Posterior cingulate gyrus (tissue), 11 donors: ENCODE measurements around the gene BARX2.
"Not testable (repeated sequence)": the region's sequence is repeated elsewhere in the genome, so short reads cannot be mapped to it uniquely, and the experiment has no call there.

ENCODE experiments used
- DNase-seq, 10 donors: peaks; one replicate each; pipeline versions ENCODE4 v3.0.0 to v3.0.0-alpha.2; 2020 to 2021; ENCODE audit warnings: mixed read lengths in 3 of 10
- intact Hi-C: fragments of 100-400 bp; cut with DNase I; formaldehyde crosslinking; loops from one replicate; pipeline ENCODE4 v1.15.1; 2023

Gene BARX2, protein sequence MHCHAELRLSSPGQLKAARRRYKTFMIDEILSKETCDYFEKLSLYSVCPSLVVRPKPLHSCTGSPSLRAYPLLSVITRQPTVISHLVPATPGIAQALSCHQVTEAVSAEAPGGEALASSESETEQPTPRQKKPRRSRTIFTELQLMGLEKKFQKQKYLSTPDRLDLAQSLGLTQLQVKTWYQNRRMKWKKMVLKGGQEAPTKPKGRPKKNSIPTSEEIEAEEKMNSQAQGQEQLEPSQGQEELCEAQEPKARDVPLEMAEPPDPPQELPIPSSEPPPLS

DNA sequence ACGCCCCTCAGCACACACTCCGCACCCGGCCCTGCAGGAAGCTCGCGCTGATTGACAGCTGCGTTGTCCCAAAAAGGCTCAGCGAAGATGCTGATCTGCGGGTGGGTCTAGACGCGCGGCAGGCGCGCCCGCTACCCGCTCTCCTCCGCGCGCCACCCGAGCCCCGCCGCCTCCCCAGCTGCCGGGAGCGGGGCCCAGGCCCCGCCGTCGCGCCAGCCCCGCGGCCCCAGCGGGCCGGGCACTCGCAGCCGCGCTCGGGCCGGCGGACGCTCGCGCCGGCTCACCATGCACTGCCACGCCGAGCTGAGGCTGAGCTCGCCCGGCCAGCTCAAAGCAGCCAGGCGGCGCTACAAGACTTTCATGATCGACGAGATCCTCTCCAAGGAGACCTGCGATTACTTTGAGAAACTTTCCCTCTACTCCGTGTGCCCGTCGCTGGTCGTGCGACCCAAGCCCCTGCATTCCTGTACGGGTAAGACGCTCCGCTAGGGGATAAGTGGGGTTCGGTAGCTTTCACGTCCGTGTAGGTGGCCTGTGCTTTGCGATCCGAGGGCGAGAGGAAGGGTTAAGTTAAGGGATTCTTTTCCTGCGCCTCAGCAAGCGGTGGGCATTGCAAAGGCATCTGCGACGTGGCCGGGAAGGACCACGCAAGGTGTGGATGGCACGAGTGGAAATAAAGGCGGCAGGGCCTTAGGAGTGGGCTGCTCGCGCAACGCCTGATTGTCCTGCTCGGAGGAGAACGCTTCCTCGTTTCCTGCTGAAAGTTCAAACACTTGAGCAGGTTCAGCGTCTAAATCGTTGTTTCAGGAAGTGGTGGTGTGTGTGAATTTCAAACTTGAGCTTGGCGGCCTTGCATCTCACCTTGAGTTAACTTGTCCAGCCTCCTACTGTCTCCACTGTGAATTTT, at the start of gene BARX2:
TSS of gene BARX2 (plus strand) at position 98 of the 907 bp plus-strand sequence. CDS start at position 286, 188 bp downstream.
- intact Hi-C loops = loop anchor here (2.0 to 5.0 kb wide), 2 partner anchors 321 to 375 kb away; no protein-coding TSS in a partner anchor
- peak in 8 of 10 donors; percentile 27 to 90 (median 52) for DNase-seq

DNA sequence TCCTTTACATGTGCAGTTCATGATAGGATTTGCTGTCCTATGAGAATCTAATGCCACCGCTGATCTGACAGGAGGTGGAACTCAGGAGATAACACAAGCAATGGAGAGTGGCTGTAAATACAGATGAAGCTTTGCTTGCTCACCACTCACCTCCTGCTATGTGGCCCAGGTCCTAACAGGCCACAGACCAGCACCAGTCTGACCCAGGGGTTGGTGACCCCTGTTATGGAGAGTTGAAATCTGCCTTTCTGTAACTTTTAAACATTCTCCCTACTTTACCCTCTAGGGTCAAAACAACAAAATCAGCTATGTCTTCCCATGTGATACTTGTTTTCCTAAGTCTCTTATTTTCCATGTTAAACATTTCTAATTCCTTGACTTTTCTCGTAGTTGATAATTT, 48.7 kb upstream of the BARX2 start:
- intact Hi-C loops = no loop called here
- DNase-seq = no peak

DNA sequence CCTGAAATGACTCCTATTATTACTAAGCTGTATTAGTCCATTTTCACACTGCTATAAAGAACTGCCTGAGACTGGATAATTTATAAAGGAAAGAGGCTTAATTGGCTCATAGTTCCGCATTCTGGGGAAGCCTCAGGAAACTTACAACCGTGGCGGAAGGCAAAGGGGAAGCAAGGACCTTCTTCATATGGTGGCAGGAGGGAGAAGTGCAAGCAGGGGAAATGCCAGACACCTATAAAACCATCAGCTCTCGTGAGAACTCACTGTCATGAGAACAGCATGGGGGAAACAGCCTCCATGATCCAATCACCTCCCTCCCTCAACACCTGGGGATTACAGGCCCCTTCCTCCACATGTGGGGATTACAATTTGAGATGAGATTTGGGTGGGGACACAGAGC, 47.9 kb upstream of the BARX2 start:
- DNase-seq, intact Hi-C loops: not testable (repeated sequence)

DNA sequence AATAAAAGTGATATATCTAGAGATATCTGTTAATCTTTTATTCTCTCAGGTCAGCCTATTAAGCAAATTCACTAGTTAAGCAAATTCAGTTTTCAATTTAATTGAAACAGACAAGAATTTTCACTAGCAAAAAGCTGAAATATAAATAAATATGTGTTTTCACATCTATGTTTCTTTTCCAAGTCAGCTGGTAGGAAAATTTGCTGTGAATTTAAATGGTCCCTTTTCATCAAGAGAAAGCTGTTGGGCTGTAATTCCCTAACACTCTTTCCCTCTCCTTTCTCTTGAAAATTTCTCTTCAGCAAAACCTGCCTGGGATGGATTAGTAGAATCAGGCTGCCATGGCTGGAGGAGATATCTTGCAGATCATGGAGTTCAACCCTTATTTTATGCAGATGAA, 46.9 kb upstream of the BARX2 start:
- no peak for DNase-seq
- intact Hi-C loops = no loop called here

DNA sequence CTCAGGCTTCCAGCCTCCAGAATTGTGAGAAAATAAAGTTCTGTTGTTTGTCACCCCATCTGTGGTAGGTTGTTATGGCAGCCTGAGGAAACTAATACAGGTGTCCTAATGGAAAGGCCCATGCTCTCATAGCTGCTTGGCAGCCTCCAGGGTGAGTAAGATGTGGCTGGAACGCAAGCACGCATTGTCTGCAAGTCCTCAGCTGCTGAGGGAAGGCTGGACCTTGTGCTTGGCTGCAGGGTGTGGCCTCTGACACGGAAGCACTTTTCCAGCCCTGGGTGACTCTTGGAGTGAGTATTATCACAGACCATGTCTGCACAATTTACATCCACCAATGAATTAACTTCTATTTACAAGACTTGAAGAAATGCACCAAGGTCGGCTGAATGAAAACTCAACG, 44.4 kb upstream of the BARX2 start:
- intact Hi-C loops = loop anchor here (1.0 kb wide), 1 partner anchor 101 kb away; no protein-coding TSS in a partner anchor
- no peak for DNase-seq

DNA sequence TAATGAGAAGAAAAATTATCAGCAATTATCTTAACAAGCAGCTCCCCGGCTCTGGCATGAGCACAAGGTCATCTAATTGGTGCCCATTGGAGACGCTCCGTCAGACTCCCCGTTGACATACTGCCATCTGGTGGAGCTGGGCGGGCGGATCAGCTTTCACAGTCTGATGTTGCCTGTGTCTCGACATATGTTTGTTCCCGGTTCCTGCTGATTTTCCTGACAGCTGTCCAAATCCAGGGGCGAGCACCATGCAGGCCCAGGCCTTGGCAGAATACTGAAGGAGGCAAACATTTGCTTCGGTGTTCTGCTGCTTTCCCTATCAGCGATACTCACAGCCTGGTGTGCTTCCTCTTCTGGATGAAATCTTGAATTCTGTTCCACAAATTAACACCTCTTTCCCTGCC, 43.8 kb upstream of the BARX2 start:
- DNase-seq = peak; percentile 69 to 97 (median 87)
- intact Hi-C loops = loop anchor here (1.0 kb wide), 2 partner anchors 102 to 215 kb away; no protein-coding TSS in a partner anchor

DNA sequence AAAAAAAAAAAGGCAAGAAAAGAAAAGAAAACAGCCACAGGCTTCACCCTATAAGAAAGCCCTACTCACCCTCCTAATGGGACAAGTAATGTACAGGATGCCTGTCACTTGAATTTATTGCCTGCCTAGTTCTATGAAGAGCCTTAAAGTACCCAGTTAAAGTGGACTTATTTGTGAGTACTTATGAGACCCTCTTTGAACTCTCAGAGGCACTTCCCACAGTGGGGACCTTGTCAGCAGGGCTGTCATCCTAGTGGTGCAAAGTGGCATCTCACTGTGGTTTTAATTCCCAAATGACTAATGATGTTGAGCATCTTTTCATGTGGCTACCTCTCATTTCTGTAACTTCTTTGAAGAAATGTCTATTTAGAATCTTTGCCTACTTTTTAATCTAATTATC, 41.8 kb upstream of the BARX2 start:
- DNase-seq = no peak
- intact Hi-C loops = no loop called here

DNA sequence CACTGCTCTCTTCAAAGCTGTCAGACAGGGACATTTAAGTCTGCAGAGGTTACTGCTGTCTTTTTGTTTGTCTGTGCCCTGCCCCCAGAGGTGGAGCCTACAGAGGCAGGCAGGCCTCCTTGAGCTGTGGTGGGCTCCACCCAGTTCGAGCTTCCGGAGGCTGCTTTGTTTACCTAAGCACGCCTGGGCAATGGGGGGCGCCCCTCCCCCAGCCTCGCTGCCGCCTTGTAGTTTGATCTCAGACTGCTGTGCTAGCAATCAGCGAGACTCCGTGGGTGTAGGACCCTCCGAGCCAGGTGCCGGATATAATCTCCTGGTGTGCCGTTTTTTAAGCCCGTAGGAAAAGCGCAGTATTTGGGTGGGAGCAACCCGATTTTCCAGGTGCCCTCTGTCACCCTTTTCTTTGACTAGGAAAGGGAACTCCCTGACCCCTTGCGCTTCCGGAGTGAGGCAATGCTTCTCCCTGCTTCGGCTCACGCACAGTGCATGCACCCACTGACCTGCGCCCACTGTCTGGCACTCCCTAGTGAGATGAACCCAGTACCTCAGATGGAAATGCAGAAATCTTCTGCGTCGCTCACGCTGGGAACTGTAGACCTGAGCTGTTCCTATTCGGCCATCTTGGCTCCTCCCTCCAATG, 31.2 kb upstream of the BARX2 start:
- intact Hi-C loops = not testable (repeated sequence)
- DNase-seq = peak in 1 of 10 donors; percentile 59

DNA sequence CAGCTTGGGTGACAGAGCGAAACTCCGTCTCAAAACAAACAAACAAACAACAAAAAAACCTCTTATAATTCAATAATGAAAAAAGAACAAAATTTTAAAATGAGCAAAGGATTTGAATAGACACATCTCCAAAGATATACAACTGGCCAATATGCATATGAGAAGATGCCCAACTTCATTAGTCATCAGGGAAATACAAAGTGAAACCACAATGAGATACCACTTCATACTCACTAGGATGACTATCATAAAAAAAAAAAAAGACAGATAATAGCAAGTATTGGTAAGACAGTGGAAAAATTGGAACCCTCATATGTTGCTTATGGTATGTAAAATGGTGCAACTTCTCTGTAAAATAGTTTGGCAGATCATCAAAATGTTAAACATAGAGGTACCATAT, 28.7 kb upstream of the BARX2 start:
- intact Hi-C loops = no loop called here
- DNase-seq = no peak

DNA sequence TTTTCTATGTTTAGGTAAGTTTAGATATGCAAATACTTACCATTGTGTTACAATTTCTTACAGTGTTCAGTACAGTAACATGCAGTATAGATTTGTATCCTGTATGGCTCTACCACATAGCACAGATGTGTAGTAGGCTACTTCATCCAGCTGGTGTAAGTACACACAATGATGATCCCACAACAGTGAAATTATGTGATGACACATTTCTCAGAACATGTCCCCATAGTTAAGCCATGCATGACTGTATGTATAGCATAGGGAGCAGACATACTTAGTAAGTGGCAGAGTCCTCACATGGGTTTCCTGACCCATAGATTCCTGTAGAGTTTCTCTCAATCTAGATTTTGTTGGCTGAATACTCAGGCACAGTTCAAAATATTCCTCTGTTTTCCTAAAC, 26.8 kb upstream of the BARX2 start:
- intact Hi-C loops = no loop called here
- DNase-seq = no peak

DNA sequence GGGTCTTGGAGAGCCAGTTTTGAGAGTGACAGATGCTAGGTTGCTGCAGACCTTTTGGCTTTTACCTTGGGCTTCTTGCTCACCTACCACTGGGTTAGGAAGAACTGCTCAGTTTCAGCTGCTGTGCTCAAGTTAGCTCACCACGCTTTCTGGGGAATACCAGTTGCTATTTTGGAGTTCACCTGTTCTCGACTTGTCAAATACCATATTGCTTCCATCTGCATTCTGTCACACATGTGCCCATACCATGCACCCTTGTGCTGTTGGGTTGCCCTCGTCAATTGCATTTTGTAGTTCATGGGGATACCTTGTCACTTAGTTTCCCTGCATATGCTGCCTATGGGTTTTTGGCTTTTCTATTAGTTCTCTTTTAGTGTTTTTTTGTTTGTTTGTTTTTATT, 23.0 kb upstream of the BARX2 start:
- intact Hi-C loops = no loop called here

DNA sequence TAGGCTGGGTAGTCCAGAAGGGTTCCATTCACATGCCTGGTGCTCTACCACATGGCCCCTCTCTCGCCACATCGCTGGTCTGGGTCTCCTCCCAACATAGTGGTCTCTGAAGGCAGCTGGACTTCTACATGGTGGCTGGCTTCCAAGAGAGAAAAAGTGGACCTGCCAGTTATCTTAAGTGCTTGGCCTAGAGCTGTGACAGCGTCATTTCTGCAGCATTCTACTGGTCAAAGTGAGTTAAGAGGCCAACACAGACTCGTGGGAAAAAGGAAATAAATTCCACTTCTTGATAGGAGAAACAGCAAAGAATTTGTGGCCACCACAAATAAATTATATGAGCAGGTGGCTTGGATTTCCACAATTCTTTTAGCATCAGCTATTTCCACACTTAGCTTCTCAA, 21.0 kb upstream of the BARX2 start:
- DNase-seq = no peak
- intact Hi-C loops = no loop called here

More for the DNA sequence above, 23.0 kb upstream of the BARX2 start:
- no peak for DNase-seq

DNA sequence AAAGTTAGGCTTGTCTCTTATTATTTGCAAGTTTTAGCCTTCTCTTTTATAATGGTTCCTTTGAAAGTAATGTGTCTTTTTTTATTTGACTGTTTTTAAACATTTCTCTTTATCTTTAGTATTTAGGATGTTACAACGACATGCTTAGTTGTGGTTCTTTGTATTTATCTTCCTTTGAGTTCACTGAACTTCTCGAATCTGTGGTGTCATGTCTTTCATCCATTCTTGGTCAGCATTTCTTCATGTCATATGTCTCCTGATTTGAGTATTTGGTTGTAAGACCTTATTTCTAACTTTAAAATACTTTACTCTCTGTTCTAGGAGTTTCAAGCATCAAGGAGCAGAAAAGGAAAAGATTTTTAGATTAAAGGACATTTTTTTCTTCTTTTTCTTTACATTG, 15.9 kb upstream of the BARX2 start:
- DNase-seq = no peak
- intact Hi-C loops = no loop called here

DNA sequence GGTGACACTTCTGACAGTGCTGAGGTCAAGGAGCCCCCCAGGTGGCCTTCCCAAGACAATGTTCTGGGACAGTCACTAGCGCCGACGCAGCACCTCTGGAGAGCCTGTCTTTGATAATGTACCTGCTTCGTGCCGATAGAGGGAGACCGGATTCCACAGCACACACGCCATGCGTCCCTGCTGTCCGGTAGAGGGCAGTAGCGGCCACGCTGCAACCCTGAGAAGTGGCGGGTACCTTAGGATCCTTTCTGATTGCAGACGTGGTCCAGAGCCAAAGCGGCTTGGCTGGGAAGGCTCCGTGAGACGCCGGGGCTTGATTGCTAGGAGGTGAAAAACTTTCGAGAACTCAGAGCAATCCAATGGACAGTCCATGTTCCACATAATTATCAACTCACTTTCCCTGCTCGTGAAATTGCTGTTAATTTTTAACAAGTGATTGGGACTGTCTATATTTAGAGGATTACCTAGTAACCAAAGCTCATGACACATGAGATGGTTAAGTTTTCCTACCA, 11.4 kb upstream of the BARX2 start:
- intact Hi-C loops = loop anchor here (1.0 kb wide), 1 partner anchor 386 kb away; no protein-coding TSS in a partner anchor
- DNase-seq = peak; percentile 52 to 96 (median 72)

DNA sequence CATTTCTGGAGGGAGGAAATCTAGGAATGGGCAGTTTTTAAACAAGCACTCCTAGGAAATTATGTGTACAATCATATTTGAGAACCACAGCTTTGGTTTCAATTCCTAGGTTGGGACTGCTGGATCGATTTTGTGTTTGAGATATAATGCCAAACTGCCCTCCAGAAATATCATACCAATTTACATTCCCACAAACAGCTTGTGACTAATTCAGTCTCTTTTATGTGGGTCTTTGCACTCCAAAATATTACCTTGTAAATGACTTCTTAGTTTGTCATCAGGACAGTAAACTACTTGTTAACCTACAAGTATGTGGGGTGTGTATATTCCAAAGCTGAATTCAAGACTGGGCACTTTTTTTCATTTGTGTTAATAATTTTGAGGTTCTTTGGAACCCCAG, 9.8 kb upstream of the BARX2 start:
- intact Hi-C loops = loop anchor here (5.0 kb wide), 1 partner anchor 326 kb away; no protein-coding TSS in a partner anchor
- no peak for DNase-seq

DNA sequence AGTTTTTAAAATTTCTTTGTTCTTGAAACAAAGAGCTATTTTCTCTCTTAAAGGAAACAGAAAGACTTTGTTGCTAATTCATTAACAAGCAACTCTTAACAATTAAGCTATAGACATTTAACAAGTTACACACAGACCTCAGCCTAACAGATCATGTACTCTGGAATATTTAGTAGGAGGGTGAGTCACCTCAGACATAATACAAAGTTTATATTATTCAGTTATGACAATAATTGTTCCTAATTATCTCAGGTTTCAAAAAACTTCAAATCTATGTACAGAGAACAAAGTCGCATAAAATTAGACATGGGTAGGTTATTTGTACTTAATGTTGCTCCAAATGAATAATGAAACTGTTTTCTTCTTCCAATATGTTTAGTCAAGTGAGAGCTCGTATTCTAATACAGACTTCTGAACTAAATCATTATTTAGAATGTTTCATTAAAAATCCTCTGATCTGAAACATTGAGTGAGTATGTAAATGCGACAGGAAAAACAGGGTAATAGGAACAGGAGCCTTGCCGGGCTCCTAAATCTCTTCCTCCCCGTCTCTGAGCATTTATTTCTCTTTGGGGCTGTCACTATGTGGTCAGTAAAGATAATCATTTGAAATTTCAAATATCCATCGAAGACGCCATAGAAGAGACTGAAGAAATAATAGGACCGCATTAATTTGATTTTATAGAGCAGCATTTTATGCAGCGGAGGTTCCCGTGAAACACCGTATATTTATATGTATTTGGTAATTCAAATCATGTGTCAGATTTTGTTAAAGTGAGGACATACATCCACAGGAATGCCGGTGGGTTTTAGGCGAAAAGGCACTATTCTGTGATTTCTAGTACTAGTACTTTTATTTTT, 8.7 kb upstream of the BARX2 start:
- DNase-seq = no peak
- intact Hi-C loops = loop anchor here (5.0 kb wide), 1 partner anchor 325 kb away; no protein-coding TSS in a partner anchor

DNA sequence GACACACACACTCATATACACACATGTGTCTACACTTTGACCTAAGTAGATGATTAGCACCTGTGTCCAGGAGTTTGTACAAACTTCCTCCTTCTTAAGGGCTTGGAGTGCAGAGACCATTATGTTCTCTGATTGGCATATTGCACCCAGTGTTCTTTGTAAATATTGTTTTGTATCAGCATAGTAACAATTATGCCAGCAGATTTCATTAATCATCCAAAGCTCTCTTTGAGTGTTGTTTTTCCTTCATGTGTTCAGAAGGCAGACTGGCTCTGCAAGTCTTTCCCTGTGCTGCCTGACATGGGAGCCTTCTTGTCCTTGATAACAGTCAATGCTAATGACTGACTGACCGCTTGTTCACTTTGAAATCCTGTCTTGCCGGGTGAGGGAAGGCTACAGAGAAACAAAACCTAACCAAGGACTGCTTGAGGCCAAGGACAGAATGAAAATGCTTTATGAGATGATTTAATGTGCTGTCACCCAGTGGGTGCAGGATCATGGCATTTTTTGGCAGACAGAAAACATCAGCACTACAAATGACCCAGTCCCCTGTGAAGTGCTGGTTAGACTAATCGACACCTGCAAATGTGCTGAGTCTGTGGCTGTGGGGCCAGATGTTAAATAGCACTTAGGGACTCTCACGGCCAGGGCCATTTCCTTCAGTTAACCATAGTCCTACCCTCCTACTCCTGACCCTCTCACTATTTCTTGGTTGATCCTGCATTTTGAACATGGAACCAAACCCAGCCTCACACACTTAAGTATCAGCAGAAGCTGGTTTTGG, 6.6 kb upstream of the BARX2 start:
- intact Hi-C loops = loop anchor here (5.0 kb wide), 1 partner anchor 323 kb away; no protein-coding TSS in a partner anchor
- no peak for DNase-seq

DNA sequence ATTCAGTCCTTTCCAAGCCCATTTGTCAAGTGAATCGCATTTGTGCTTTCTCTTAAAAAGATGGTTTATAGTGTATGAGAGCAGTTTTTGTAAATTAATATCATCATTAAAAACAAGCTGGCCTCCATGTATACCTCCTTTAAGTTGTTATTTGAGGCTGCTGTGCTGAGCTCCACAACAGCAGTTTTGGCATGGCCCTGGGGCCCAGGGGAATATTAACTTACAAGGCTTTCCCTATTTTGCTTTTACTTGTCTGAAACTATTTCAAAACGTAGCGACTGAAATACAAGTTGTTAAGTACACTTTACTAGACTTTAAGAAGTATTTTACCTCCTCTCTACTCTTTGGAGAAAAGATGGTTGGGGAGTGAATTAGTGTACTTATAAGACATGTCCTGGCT, 4.9 kb upstream of the BARX2 start:
- intact Hi-C loops = no loop called here
- no peak for DNase-seq
